NT2/D1 (cell line): ENCODE measurements around the gene AK1.

Source experiments
- DNase-seq: peaks from one replicate; pipeline ENCODE4 v3.0.0-alpha.2; 2011; ENCODE audit warnings: low read depth, low spot score
- H3K27me3 ChIP-seq: 2 replicates; pipeline ENCODE4 v1.6.0; 2011; ENCODE audit warnings: mild to moderate bottlenecking; ENCODE audit not compliant: insufficient read length, insufficient read depth
- H3K36me3 ChIP-seq: 2 replicates; pipeline ENCODE4 v1.6.1; 2011; ENCODE audit warnings: mild to moderate bottlenecking, low read length, mixed read lengths; ENCODE audit not compliant: insufficient read depth, insufficient read length
- H3K4me1 ChIP-seq: 2 replicates; pipeline ENCODE4 v1.5.1; 2011; ENCODE audit not compliant: insufficient read depth, insufficient read length
- H3K4me3 ChIP-seq: 2 replicates; pipeline ENCODE4 v1.5.1; 2011; ENCODE audit warnings: low read depth; ENCODE audit not compliant: insufficient read length
- H3K9ac ChIP-seq: 2 replicates; pipeline ENCODE4 v1.6.0; 2011; ENCODE audit warnings: low read depth; ENCODE audit not compliant: insufficient read length
- H3K9me3 ChIP-seq: 2 replicates; pipeline ENCODE4 v1.5.1; 2011; ENCODE audit warnings: mild to moderate bottlenecking, low read length; ENCODE audit not compliant: insufficient read depth
- SUZ12 ChIP-seq: IDR thresholded peaks from 2 replicates; pipeline ENCODE4 v1.6.1; 2011; ENCODE audit not compliant: insufficient read length, insufficient read depth; ENCODE audit errors: extremely low read depth
- YY1 ChIP-seq: IDR thresholded peaks from 2 replicates; pipeline ENCODE4 v1.6.1; 2011; ENCODE audit not compliant: insufficient read length, insufficient read depth
- ZNF274 ChIP-seq: IDR thresholded peaks from 2 replicates; pipeline ENCODE4 v1.6.1; 2011; ENCODE audit warnings: mild to moderate bottlenecking, low read depth, low read length

The AK1 gene, protein sequence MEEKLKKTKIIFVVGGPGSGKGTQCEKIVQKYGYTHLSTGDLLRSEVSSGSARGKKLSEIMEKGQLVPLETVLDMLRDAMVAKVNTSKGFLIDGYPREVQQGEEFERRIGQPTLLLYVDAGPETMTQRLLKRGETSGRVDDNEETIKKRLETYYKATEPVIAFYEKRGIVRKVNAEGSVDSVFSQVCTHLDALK

DNA sequence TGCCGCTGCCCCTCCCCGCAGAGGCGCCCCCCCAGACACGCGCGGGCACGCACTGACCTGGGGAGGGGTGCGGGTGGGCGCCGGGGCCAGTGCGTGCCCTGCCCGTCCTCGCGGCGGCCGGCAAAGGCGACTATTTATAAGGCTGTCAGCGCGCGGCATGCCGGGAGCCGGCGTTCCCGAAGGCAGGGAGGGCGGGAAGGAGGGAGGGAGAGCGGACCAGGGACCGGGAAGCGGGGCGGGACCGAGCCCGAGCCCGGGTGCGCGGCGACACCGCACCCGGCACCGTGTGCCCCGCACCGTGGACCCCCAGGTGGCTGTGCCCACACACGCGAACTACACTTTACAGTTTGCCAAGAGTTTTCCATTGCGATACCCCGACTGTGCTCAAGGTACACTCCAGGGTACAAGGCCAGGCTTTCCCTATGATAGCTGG is at the start of gene AK1:
AK1 (minus strand) TSS at position 110 of the 433 bp plus-strand sequence. CDS start 3,058 bp downstream, outside the sequence.
- DNase-seq = no peak
- H3K9ac ChIP-seq = peak within 1 kb of the TSS; percentile 88
- TF ChIP-seq ZNF274 = no peak
- no peak for TF ChIP-seq YY1
- no peak for TF ChIP-seq SUZ12
- H3K36me3 ChIP-seq = peaks cover 20% of the 10 kb centered on the region
- no peaks in the 10 kb centered on the region for H3K27me3 ChIP-seq
- H3K4me1 ChIP-seq = peaks cover 31% of the 10 kb centered on the region
- H3K4me3 ChIP-seq = peak within 1 kb of the TSS; percentile 53
- H3K9me3 ChIP-seq = no peaks in the 10 kb centered on the region

DNA sequence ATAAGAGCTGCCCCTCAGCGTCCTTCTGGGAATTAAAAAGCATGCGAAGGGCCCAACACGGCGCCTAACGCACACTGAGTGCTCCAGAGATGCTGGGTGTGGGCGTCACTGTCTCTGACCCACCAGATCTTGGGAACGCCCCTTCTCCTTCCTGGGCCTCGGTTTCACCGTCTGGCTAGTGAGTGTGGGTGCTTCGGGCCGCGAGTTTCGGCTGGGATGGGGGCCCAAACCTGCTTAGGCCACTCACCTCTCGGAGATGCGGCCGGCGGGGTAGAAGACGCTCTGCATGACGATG is 49.4 kb upstream of the AK1 start:
- no peak for DNase-seq
- Histone ChIP-seq H3K36me3 (no peaks in the 10 kb centered on the region), H3K9ac (peak overlapping the region; percentile 70), H3K4me3 (peak overlapping the region; percentile 68), H3K4me1 (peaks cover 38% of the 10 kb centered on the region), H3K27me3 (peaks cover 59% of the 10 kb centered on the region), H3K9me3 (no peaks in the 10 kb centered on the region)
- TF ChIP-seq SUZ12 (no peak), ZNF274 (no peak), YY1 (no peak)

DNA sequence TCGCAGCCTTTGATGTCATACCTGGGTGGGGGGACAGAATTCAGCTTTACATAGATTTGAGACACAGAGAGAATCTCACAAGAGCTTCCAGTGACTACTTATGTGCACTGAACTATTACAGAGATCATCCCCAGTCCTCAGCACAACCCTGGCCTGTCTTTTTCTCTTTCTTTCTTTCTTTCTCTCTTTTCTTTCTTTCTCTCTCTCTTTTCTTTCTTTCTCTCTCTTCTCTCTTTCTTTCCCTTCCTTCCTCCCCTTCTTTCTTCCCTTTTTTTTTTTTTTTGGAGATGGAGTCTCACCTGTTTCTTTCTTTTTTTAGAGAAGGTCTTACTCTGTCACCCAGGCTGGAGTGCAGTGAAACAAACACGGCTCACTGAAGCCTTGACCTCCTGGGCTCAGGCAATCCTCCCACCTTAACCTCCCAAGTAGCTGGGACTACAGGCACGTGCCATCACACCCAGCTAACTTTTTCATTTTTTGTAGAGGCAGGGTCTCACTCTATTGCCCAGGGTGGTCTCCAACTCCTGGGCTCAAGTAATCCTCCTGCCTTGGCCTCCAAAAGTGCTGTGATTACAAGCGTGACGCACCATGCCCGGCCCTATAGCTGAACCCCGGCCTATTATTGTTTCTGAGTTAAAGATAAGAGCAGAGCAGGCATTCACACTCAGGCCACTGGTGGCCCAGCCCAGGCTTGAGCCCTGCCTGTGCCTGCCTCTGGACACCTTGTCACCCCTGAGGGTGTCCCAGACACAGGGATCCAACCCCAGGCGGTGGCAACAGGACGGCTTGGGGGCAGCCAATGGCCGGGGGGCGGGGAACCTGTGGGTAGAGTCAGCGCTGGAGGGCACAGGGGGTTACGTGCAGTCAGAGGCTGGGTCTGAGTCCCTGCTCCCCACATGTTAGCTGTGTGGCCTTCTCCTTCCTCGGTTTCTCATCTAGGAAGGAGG is 48.8 kb upstream of the AK1 start:
- TF ChIP-seq ZNF274 (no peak), YY1 (no peak), SUZ12 (no peak)
- Histone ChIP-seq H3K27me3 (peaks cover 65% of the 10 kb centered on the region), H3K4me3 (peak overlapping the region; percentile 68), H3K36me3 (no peaks in the 10 kb centered on the region), H3K9ac (peak overlapping the region; percentile 70), H3K4me1 (peaks cover 32% of the 10 kb centered on the region), H3K9me3 (no peaks in the 10 kb centered on the region)
- no peak for DNase-seq

DNA sequence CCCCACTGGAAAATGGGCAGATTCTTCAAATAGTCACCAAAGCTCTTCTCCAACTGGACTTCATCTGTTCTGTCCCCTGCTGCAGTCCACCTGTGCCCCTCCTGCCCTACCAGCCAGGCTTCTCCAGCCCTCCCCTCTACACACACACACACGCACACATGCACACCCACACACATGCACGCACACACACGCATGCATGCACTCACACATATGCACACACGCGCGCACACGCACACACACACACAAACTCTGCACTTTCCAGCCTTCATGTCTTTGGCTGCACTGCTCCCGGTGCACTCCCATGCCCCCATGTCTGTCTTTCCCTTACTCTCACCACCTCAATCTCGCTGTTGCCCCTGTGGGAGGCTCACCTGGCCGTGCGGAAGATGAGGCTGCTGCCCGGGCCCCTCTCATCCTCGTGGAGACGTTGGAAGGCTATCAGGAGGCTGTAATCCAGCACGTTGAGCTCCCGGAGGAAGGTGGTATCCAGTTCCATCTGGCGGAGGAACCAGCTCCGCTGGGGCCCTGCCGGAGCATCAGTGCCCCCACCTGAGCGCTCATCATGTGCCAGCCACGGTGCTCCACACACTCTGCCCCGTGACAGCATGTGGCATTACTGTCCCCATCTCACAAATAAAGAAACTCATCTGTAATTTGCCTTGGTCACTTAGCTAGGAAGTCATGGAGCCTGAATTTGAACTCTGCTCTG is 47.4 kb upstream of the AK1 start:
- peak overlapping the region; percentile 12 for H3K9ac ChIP-seq
- TF ChIP-seq YY1 = no peak
- TF ChIP-seq SUZ12 = no peak
- TF ChIP-seq ZNF274 = no peak
- H3K4me3 ChIP-seq = no peak overlapping the region
- no peaks in the 10 kb centered on the region for H3K36me3 ChIP-seq
- H3K27me3 ChIP-seq = peaks cover 68% of the 10 kb centered on the region
- no peak for DNase-seq
- no peaks in the 10 kb centered on the region for H3K9me3 ChIP-seq
- peaks cover 26% of the 10 kb centered on the region for H3K4me1 ChIP-seq

DNA sequence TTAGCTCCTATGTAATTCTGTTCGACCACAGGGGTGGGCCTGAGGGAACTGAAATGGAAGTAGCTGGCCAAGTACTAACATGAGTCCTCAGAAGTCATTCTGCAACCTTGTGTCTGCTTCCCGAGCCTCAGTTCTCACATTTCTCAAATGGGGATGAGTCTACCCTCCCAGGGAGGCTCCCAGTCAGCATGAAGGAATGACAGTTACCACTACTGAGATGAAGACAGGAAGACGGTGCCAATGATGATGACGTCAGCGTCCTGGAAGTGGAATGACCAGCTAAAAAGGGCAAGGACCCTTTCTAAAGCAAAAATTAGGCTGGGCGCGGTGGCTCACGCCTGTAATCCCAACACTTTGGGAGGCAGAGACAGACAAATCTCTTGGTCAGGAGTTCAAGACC is 46.3 kb upstream of the AK1 start:
- TF ChIP-seq YY1 (no peak), SUZ12 (no peak), ZNF274 (no peak)
- H3K4me1 ChIP-seq = peaks cover 21% of the 10 kb centered on the region
- DNase-seq = no peak
- no peak overlapping the region for H3K9ac ChIP-seq
- peaks cover 57% of the 10 kb centered on the region for H3K27me3 ChIP-seq
- no peak overlapping the region for H3K4me3 ChIP-seq
- H3K36me3 ChIP-seq = no peaks in the 10 kb centered on the region
- H3K9me3 ChIP-seq = no peaks in the 10 kb centered on the region

DNA sequence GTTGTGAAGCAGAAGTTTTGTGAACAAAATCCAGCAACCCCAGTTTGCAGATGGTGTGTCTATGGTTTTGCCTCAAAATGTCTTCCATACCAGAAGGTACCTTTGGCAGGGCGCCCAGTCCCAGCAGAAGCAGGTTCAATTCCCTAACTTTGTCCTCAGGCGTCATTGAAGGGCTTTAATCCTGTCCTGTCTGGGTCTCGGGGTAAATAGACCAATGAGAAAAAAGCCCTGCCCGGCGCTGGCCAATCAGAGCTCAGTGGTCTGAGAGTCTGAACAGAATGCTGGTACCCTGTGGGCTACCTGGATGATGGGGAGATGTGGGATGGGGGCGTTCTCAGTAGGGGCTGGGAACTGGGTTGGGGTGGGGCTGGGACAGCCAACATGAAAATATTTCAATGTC is 45.6 kb upstream of the AK1 start:
- no peaks in the 10 kb centered on the region for H3K36me3 ChIP-seq
- H3K4me3 ChIP-seq = no peak overlapping the region
- no peak overlapping the region for H3K9ac ChIP-seq
- no peaks in the 10 kb centered on the region for H3K9me3 ChIP-seq
- DNase-seq = no peak
- TF ChIP-seq YY1 (no peak), SUZ12 (no peak), ZNF274 (no peak)
- peaks cover 50% of the 10 kb centered on the region for H3K27me3 ChIP-seq
- H3K4me1 ChIP-seq = peaks cover 18% of the 10 kb centered on the region
